Endometrial microvascular endothelial cells (primary cell): ENCODE results near the gene PHKA2. TPM values are rescaled to one million over a fixed set of nuclear protein-coding genes. Genes with fewer than 3 reads are reported as not detected.
"Not testable (repeated sequence)": the region's sequence is repeated elsewhere in the genome, so short reads cannot be mapped to it uniquely, and the experiment has no call there.

ENCODE experiments used
- in situ Hi-C: cut with HindIII; loops from 2 replicates; pipeline ENCODE4 v1.10.0; 2017; ENCODE audit warnings: low sequenced_read_pairs, low pct_unique_long_range_greater_than_20kb; ENCODE audit errors: inconsistent ontology term
- total RNA-seq: library from RNA; depleted of rRNA; stranded (reverse); fragments of >200 nt; gene quantifications from one replicate; pipeline ENCODE4 v1.2.3, GENCODE V29; 2015; ENCODE audit errors: inconsistent ontology term

Gene PHKA2
- total RNA-seq, 1 donor from 2014 or later, result 20.4 TPM

DNA sequence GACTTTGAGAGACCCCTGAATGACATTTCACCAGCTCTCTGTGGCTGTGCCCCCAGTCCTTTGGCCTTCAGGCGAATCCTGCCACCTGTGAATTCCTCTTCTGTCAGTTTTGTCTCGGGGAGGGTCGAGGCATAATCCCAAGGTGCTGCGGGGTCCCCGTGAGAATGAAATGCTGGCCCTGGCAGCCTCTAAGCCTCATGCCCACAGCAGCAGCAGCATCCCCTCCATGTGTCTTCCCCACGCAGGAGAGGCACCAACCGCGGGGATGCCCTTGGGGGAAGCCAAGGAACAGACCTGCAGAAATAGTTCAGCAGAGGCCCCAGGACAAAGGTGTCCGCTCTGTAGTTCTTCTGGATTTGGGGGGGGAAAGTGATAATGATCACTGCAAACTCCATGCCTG is 104.8 kb downstream of the PHKA2 start:
- in situ Hi-C loops, result no loop called here

DNA sequence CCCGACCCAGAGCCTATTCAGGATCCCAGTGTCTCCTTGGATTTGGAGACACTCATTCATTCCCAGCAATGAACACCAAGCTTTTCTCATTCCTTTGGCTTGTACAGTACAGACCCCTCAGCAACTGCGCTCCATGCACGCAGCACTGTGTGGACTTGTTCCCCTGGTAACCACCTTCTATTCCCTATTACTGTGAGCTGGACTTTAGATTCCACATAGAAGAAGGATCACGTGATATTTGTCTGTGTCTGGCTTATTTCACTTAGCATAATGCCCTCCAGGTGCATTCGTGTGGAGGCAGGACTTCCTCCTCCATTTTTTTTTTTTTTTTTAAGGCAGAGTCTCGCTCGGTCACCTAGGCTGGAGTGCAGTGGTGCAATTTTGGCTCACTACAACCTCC is 106.4 kb downstream of the PHKA2 start:
- in situ Hi-C loops, result no loop called here

DNA sequence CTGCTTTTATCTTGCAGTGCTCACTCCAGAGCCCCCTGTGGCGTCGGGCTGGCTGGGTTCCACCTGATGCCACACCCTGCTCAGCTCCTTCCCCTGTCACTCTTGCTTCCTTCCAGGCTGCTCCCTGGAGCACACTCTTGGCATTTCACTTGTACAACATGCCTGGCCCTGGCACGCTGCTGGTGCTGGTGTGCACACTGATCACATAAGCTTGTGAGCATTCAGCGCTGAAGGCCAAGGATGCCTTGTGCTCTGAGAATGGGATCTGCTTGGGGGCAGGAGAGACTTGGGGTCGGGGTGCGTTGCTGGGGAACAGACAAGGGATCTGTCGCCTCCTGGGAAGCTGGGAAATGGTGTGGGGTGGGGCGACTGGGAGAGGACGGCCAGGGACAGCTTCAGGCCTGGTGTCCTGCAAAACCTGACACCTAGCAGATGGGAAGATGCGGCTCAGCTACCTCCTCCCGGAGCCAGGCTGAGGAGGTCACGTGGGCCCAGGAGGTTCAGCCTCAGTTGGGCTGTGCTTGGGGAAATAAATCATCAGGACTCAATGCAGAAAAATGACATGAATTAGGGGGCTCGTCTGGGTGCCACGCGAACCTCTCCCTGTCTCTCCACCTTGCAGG is 108.5 kb downstream of the PHKA2 start:
- in situ Hi-C loops, result no loop called here

DNA sequence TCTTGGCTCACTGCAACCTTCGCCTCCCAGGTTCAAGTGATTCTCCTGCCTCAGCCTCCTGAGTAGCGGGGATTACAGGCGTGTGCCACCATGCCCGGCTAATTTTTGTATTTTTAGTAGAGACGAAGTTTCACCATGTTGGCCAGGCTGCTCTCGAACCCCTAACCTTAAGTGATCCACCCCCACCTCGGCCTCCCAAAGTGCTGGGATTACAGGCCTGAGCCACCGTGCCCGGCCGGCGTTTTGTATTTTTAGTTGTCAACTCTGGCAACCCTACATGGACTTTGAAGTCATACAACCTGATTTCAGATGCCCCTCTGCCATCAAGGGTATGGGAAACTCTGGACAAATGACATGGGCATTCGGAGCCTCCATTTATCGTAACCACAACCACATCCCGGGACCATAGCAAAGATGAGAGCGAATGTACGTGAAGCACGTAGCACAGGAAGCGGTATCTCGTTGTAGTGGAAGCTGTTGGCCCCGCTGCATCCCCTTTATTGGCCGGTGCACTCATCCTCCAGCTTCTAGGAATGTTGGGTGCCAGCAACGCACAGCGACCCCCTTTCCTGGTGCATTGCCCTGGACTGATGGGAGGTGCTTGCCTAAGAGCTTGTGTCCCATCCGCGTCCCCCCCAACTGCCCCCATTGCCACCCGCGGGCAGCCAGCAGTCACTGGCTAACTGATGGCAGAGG is 109.2 kb downstream of the PHKA2 start:
- in situ Hi-C loops, result no loop called here

DNA sequence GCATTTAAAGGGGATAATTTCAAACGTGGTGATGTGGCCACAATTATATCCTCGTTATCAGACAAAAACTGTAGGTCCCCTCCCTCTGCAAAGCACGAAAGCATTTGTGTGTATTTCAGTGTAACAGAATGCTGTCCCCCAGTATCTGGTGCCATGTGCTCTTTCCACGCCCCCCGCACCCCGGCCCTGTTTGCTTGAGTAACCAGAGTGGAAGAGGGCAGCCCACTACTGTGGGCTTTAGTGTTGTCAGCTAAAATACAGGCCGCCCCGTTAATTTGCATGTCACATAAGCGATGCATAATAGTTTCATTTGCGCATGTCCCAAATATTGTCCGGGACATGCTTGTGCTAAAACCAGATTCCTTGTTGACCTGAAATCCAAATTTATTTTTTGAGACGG is 110.1 kb downstream of the PHKA2 start:
- in situ Hi-C loops, result no loop called here

DNA sequence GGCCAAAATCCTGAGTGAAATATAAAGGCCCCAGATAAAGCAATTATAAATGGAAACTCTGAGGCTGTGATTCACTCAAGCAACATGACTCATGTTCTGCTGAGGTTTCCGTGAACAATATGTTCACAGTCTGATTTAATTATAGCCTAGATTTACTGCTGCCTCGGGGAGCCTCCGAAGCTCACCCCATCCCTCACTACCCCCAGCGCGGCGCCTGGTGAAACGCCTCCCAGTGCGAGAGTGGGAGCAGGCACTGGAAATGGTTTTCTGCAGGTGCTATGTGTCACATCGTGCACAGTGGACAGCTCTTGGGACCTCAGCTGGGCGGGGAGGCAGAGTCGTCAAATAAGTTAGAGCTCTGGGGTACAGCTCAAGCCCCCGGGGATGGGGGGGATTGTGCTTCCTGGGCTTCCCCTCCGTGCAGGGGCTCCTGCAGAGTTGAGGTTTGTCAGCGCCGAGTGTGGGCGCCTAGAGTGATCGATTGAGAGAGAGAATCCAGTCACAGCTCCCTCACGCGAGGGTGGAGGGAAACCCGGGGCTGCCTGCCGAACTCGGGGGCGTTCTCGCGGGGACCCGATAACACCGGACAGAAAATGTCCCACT is 110.6 kb downstream of the PHKA2 start:
- in situ Hi-C loops, result no loop called here

DNA sequence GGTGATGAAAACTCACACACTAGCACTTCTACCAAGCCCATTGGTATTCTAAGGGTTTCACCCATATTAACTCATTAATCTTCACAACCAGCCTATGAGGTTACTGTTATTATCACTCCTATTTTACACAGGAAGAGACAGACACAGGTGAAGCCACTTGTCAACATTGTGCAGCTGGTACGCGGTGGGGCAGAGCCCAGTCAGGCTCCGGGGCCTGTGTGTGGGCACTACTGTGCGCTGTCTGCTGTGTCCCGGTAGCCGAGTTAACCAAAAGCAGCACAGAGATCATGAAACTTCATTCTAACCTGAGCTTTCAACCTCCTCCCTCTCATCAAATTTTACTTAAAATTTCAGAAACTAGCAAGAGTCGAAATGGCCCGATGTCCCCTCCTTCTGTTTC is 111.3 kb downstream of the PHKA2 start:
- in situ Hi-C loops, result no loop called here

DNA sequence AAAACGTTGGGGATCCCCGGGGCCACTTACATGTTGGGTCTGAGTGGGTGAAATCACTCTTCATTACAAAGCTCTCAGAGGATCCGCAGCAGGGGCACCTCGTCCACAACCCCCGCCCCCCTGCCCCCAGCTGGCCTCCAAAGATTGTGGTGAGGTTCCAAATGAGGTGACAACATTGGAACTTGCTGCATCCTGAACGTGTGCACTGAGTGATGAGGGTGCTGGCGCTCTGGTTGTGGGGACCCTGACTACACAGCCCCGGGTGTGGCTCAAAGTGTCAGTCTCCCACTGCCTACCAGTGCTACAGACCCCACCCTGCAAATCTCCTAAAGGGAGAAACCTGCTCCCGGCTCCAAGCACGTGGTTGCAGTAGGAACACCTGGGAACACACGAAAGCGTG is 111.9 kb downstream of the PHKA2 start:
- in situ Hi-C loops, result no loop called here

DNA sequence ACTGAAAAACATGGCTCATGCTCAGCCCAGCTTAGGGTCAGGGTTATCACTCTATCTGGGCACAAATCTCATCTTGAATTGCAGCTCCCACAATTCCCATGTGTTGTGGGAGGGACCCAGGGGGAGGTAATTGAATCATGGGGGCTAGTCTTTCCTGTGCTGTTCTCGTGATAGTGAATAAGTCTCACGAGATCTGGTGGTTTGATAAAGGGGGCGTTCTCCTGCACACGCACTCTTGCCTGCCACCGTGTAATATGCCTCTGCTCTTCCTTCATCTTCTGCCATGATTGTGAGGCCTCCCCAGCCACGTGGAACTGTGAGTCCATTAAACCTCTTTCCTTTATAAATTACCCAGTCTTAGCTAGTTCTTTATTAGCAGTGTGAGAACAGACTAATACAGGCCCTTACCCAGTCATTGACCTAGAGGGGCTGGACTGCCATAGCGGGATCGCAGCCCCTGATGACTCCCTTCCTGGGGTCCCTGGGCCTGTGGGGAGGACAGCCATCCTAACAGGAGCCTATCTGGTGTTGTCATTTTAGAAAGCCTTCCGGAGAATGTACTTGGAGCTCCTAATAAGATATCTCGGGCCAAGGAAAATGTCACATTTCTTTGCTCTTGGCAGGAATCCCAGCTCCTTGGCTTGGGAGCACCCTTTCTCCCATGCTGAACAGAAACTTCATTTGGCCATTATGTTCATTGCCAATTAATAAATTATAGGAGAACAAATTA is 112.6 kb downstream of the PHKA2 start:
- in situ Hi-C loops, result no loop called here

DNA sequence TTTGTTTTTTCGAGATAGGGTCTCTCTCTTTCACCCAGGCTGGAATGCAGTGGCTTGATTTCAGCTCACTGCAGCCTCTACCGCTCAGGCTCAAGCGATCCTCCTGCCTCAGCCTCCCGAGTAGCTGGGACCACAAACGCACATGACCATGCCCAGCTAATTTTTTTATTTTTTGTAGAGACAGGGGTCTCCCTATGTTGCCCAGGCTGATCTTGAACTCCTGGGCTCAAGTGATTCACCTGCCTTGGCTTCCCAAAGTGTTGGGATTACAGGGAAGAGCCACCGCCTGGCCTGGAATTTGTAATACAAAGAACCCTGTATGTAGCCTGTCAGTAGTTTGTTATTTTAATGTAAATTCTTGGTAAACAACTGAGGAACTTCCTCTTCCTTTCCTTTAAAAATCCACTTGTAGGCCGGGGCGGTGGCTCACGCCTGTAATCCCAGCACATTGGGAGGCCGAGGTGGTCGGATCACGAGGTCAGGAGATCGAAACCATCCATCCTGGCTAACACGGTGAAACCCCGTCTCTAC is 119.5 kb downstream of the PHKA2 start:
- in situ Hi-C loops, result no loop called here

DNA sequence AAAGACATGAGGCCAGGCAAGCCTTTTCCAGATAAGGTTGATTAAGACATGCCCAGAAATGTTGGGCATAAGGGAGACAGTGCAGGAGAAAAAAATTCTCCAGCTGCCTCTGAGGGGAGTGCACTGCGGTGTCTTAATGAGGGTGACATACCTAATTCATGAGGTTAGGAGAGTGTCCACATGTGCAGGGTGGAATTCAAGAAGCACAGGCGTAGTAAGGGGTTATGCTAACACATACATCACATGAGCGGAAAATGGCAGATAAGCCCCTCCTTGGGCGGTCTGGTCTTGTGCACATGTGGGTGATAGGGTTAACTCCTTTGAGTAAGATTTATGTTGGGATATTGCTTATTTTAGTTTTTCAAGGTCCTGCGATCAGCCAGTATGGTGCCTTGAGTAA is 122.4 kb downstream of the PHKA2 start:
- in situ Hi-C loops, result no loop called here

DNA sequence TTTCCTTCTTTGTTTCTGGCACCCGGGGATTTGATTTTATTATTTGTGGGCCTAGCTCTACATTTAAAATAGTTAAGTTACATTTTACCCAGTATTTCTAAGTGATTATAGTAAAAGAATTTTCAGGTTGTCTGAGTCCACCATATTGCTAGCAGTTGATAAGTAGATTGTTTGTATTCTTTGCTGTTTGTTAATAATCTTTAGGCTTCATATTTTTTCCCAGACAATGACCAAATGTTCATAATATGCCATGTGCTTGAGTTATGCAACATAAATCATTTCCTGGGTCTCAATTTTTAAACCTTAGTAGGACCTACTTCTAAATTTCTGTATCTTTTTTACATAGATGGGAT is 127.3 kb downstream of the PHKA2 start:
- in situ Hi-C loops, result no loop called here

DNA sequence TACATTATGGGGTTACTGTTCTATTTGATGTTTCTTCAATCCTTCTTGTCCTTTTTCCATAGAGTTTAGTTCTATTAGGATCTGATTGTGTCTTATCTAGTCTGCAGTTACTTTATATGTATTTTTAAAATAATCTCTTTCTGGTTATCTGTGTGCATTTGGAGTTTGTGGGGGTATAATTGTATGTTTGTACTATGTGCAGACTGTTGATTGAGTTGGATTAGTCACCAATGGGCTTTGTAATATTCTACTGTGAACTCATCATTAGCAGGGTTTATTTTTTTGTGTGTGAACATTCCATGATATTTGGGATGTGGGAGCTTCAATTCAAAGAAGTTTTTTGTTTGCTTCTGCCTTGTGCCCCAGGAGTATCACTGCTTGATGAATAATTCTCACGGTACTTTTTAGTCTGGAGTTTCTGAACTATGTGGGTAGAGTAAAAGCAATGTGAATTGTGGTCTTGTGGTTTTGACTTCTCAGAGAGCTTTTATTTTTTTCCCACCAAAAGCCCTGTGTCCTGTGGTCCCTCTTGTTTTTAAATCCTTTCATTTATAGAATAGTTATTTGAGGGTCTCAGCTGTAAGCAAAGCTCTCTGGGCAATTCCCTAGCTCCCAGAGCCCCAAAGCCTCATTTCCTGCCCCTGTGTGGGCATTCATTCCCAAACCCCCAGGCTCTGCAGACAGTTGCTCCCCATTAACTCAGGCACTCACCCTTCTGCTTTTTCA is 127.8 kb downstream of the PHKA2 start:
- in situ Hi-C loops, result no loop called here

DNA sequence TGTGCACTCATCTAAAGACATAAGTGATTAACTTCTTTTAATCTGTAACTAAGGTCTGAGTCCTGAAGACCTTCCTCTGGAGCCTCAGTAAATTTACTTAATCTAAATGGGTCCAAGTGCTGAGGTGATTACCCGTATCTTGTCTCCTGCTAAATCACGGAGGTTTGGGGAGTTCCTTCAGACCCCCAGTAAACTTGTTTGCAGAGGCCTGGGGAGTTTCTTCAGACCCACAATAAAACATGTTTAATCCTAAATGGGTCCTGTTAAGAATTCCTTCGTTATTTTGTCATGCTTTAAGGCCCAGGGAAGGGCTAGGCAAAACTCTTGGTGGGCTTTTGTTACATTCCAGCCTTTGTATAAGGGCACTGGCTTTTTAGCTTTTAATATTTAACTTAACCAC is 136.0 kb downstream of the PHKA2 start:
- in situ Hi-C loops, result not testable (repeated sequence)

Other genes with a start within 250 kb of the PHKA2 start
- not detected for gene ADGRG2, start 138.4 kb upstream of the PHKA2 start, total RNA-seq